HUES64 (cell line): ENCODE data around the gene DENND1C.

Experiments used
- H3K27ac ChIP-seq: 2 replicates; pipeline ENCODE4 v1.7.0; 2013; ENCODE audit warnings: low read depth, low read length, inconsistent platforms
- H3K27me3 ChIP-seq: 2 replicates; pipeline ENCODE4 v1.6.1; 2013; ENCODE audit warnings: mild to moderate bottlenecking, low read length; ENCODE audit not compliant: insufficient read depth
- H3K36me3 ChIP-seq: 2 replicates; pipeline ENCODE4 v1.6.1; 2013; ENCODE audit warnings: mild to moderate bottlenecking, low read length; ENCODE audit not compliant: insufficient read depth
- H3K4me1 ChIP-seq: 2 replicates; pipeline ENCODE4 v1.6.1; 2013; ENCODE audit warnings: mild to moderate bottlenecking, low read length, moderate library complexity; ENCODE audit not compliant: insufficient read depth
- H3K4me3 ChIP-seq: 2 replicates; pipeline ENCODE4 v1.5.1; 2013; ENCODE audit warnings: mild to moderate bottlenecking, low read length, moderate library complexity
- H3K9ac ChIP-seq: 2 replicates; pipeline ENCODE4 v1.6.1; 2013; ENCODE audit warnings: mild to moderate bottlenecking, low read depth, low read length
- H3K9me3 ChIP-seq: 2 replicates; pipeline ENCODE4 v1.6.1; 2013; ENCODE audit warnings: low read depth, low read length; ENCODE audit not compliant: insufficient read depth
- WGBS: fragments of 150-250, 120-280 bp; methylation state at CpG from one replicate; pipeline ENCODE4 v1.1.7; 2013; ENCODE audit warnings: missing lambda C conversion rate; 5-methylcytosine and 5-hydroxymethylcytosine counted together

Gene DENND1C

GRCh38 chr19:6450166-6450565, 31.4 kb downstream of the DENND1C start:
- WGBS: 92% methylated on average over 5 of the region's 5 CpGs
- H3K27ac ChIP-seq: no peak overlapping the region
- H3K9me3 ChIP-seq: peaks cover 13% of the 10 kb centered on the region; the same call in 1 of the 2 replicates
- no peak overlapping the region for H3K4me3 ChIP-seq
- H3K4me1 ChIP-seq: no peaks in the 10 kb centered on the region
- no peak overlapping the region for H3K9ac ChIP-seq
- H3K27me3 ChIP-seq: no peaks in the 10 kb centered on the region
- H3K36me3 ChIP-seq: peaks cover 28% of the 10 kb centered on the region

DNA sequence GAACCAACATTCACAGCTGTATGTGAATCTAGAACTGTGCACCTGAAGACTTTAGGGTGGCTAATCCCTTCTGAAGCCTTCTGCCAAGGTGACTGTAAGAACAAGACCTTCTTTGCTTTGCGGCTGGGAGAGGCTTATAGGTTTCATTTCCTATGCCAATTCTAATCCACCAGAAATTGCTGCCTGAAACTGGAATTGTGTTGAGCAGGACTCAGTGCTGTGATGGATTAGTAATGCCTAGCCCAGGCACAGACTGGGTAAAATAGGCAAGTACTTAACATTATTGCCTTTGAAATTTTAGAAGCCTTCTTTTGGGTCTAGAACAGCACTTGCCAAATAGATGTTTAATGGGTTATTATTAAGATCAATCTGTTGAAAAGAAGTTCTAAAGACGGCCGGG, 33.5 kb downstream of the DENND1C start:
- Histone ChIP-seq H3K4me1 (no peaks in the 10 kb centered on the region), H3K27me3 (no peaks in the 10 kb centered on the region), H3K27ac (no peak overlapping the region), H3K36me3 (peaks cover 10% of the 10 kb centered on the region; the same call in 1 of the 2 replicates), H3K9me3 (no peaks in the 10 kb centered on the region), H3K9ac (no peak overlapping the region), H3K4me3 (no peak overlapping the region)
- WGBS: 97% methylated on average over 3 of the region's 3 CpGs

GRCh38 chr19:6446452-6446851, 35.1 kb downstream of the DENND1C start:
- H3K9me3 ChIP-seq: no peaks in the 10 kb centered on the region
- no peaks in the 10 kb centered on the region for H3K36me3 ChIP-seq
- H3K4me1 ChIP-seq: no peaks in the 10 kb centered on the region
- WGBS: 92% methylated on average over 3 of the region's 3 CpGs
- H3K9ac ChIP-seq: no peak overlapping the region
- H3K4me3 ChIP-seq: no peak overlapping the region
- H3K27ac ChIP-seq: no peak overlapping the region
- H3K27me3 ChIP-seq: no peaks in the 10 kb centered on the region

DNA sequence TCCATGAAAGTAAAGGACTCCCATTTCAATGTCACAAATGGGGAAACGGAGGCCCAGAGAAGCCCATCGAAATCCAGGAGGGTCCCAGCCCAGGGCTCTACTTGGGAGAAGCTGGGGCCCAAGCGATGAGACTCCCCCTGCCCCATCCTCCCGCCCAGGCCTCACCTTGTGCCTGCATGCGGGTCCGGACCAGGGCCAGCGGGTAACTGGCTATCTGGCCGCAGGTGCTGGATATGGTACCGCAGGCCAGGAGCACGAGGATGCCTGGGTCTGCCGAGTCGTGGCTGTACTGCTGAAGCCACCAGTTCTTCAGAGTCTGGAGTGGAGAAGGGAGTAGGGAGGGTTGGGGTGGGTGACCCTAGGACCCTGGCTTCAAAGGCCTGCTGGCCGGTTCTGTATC, 37.6 kb downstream of the DENND1C start:
- no peaks in the 10 kb centered on the region for H3K36me3 ChIP-seq

GRCh38 chr19:6442087-6442688, 39.4 kb downstream of the DENND1C start:
- no peak overlapping the region for H3K4me3 ChIP-seq
- no peak overlapping the region for H3K27ac ChIP-seq
- H3K36me3 ChIP-seq: no peaks in the 10 kb centered on the region
- no peaks in the 10 kb centered on the region for H3K27me3 ChIP-seq
- 94% methylated on average over 11 of the region's 13 CpGs for WGBS
- no peak overlapping the region for H3K9ac ChIP-seq
- no peaks in the 10 kb centered on the region for H3K4me1 ChIP-seq
- H3K9me3 ChIP-seq: no peaks in the 10 kb centered on the region

More for the DNA sequence above, 37.6 kb downstream of the DENND1C start:
- Histone ChIP-seq H3K27me3 (no peaks in the 10 kb centered on the region), H3K4me3 (no peak overlapping the region), H3K27ac (no peak overlapping the region), H3K4me1 (no peaks in the 10 kb centered on the region), H3K9me3 (no peaks in the 10 kb centered on the region), H3K9ac (no peak overlapping the region)
- WGBS: 91% methylated on average over 13 of the region's 13 CpGs

- Histone ChIP-seq H3K4me3 (no peak overlapping the region), H3K27me3 (no peaks in the 10 kb centered on the region), H3K9me3 (no peaks in the 10 kb centered on the region), H3K36me3 (no peaks in the 10 kb centered on the region), H3K27ac (no peak overlapping the region), H3K9ac (no peak overlapping the region), H3K4me1 (no peaks in the 10 kb centered on the region)
- WGBS: 92% methylated on average over 3 of the region's 3 CpGs
Observed at GRCh38 chr19:6440905-6441304, 40.7 kb downstream of the DENND1C start.

GRCh38 chr19:6439743-6440142, 41.8 kb downstream of the DENND1C start:
- Histone ChIP-seq H3K27me3 (no peaks in the 10 kb centered on the region), H3K27ac (no peak overlapping the region), H3K9me3 (no peaks in the 10 kb centered on the region), H3K36me3 (no peaks in the 10 kb centered on the region), H3K4me1 (no peaks in the 10 kb centered on the region), H3K4me3 (no peak overlapping the region), H3K9ac (no peak overlapping the region)
- 95% methylated on average over 2 of the region's 4 CpGs for WGBS

GRCh38 chr19:6433663-6434062, 47.9 kb downstream of the DENND1C start, which contains the start of gene SLC25A41:
Gene SLC25A41 (minus strand): TSS chr19:6433763. CDS start chr19:6433693, 70 bp downstream.
- H3K4me3 ChIP-seq: no peak within 1 kb of the TSS
- 91% methylated on average over 8 of the region's 10 CpGs for WGBS
- no peak within 1 kb of the TSS for H3K27ac ChIP-seq
- no peaks in the 10 kb centered on the region for H3K4me1 ChIP-seq
- H3K36me3 ChIP-seq: no peaks in the 10 kb centered on the region
- peaks cover 5% of the 10 kb centered on the region for H3K27me3 ChIP-seq
- no peak within 1 kb of the TSS for H3K9ac ChIP-seq
- H3K9me3 ChIP-seq: no peaks in the 10 kb centered on the region

DNA sequence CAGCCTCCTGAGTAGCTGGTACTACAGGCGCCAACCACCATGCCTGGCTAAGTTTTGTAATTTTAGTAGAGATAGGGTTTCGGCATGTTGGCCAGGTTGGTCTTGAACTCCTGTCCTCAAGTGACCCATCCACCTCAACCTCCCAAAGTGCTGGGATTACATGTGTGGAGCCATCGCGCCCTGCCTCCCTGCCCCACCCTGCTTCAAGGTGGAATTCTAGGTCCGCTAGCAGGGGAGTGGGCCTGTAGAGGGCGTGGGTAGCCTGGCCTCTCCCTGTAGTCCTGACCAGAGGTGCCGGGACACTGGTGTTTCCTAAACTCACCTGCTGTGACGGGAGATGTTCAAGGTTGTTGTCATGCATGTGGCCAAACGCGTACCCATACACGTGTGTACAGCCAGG, 48.4 kb downstream of the DENND1C start:
- Histone ChIP-seq H3K4me1 (no peaks in the 10 kb centered on the region), H3K9me3 (no peaks in the 10 kb centered on the region), H3K9ac (no peak overlapping the region), H3K27ac (no peak overlapping the region), H3K27me3 (peaks cover 5% of the 10 kb centered on the region), H3K36me3 (no peaks in the 10 kb centered on the region), H3K4me3 (no peak overlapping the region)
- WGBS: 73% methylated on average over 11 of the region's 11 CpGs

DNA sequence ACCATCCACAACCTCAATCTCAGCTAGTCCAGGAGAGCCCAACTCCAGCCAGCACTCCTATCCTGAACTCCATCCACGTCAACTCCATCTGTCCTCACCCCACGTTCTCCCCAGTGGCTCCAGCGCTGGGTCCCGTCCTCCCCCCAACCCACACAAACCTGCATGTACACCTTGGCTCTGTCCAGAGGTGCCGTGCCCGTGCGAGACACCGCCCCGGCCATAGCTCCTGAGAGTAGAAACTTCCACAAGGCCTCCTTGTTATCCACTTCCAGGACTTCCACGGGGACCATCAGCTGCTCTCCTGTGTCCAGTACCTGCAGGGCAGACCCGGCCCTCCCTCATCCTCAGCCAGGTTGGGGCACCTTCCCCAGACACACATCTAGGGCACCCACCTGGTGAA, 49.7 kb downstream of the DENND1C start:
- Histone ChIP-seq H3K9ac (no peak overlapping the region), H3K36me3 (no peaks in the 10 kb centered on the region), H3K9me3 (no peaks in the 10 kb centered on the region), H3K4me1 (no peaks in the 10 kb centered on the region), H3K27ac (no peak overlapping the region), H3K27me3 (peaks cover 5% of the 10 kb centered on the region), H3K4me3 (no peak overlapping the region)
- WGBS: 87% methylated on average over 11 of the region's 11 CpGs

DNA sequence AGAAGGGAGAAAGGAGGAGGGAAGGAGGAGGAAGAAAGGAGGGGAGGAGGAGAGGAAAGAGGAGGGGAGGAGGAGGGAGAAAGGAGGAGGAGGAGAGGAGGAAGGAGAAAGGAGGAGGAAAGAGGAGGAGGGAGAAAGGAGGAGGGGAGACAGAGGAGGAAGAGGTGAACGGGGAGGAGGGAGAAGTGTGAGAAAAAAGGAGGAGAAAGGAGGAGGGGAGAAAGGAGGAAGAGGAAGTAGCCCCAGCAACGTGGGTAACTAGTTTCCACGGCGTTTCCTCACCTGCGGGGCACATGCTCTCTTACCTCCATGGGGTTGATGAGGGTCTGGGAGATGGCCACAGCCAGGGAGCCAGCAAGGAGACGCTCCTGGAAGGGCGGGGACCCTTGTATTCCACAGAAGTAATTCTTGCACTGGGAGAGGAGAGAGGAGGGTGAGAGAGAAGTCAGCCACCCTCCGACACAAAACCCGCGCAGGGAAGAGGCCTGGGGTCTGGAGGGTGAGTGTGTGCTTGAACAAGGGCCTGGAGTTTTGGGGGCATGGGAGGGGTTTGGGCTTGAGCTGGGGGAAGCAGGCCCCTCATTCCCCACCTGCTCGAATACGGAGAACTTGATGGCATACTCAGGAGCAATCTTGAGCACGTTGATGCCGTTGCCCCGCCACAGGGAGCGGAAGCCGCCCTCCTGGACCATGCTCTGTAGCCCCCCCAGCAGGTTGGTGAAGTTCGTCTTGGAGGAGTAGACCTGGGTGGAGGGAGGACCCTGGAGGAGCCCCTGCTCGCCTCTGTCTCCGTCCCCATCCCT, 52.0 kb downstream of the DENND1C start:
- Histone ChIP-seq H3K4me3 (no peak overlapping the region), H3K9ac (no peak overlapping the region), H3K27ac (no peak overlapping the region), H3K27me3 (peaks cover 5% of the 10 kb centered on the region), H3K9me3 (peaks cover 5% of the 10 kb centered on the region; the same call in 1 of the 2 replicates), H3K36me3 (no peaks in the 10 kb centered on the region), H3K4me1 (no peaks in the 10 kb centered on the region)
- WGBS: 64% methylated on average over 20 of the region's 20 CpGs
